Glutamatergic neuron (in vitro differentiated cells): ENCODE measurements around the gene FRMD1. TPM values are rescaled to one million over a fixed set of nuclear protein-coding genes. Genes with fewer than 3 reads are reported as not detected.

Source experiments
- DNase-seq: peaks from one replicate; pipeline ENCODE4 v3.0.0; 2022
- H3K27ac Mint-ChIP-seq: one replicate; pipeline ENCODE4 v1.8.0; 2020; ENCODE audit warnings: mild to moderate bottlenecking, mixed read lengths, inconsistent platforms; ENCODE audit not compliant: unreplicated experiment
- H3K27me3 Mint-ChIP-seq: one replicate; pipeline ENCODE4 v1.8.0; 2020; ENCODE audit warnings: mild to moderate bottlenecking, moderate library complexity, mixed read lengths, inconsistent platforms; ENCODE audit not compliant: unreplicated experiment
- H3K36me3 Mint-ChIP-seq: one replicate; pipeline ENCODE4 v1.8.0; 2020; ENCODE audit warnings: mild to moderate bottlenecking, mixed read lengths, inconsistent platforms; ENCODE audit not compliant: unreplicated experiment
- H3K4me1 Mint-ChIP-seq: one replicate; pipeline ENCODE4 v1.8.0; 2020; ENCODE audit warnings: mild to moderate bottlenecking, low read depth, mixed read lengths, inconsistent platforms; ENCODE audit not compliant: unreplicated experiment
- H3K4me3 Mint-ChIP-seq: one replicate; pipeline ENCODE4 v1.8.0; 2020; ENCODE audit warnings: mild to moderate bottlenecking, mixed read lengths, inconsistent platforms; ENCODE audit not compliant: unreplicated experiment
- H3K9me3 Mint-ChIP-seq: one replicate; pipeline ENCODE4 v1.8.0; 2020; ENCODE audit warnings: mild to moderate bottlenecking, moderate library complexity, mixed read lengths, inconsistent platforms; ENCODE audit not compliant: unreplicated experiment
- CTCF ChIP-seq: fragments of 200-600 bp; sonication (generic); IDR thresholded peaks from one replicate; pipeline ENCODE4 v1.5.0; 2021; ENCODE audit not compliant: partially characterized antibody, unreplicated experiment
- total RNA-seq: library from RNA; stranded (reverse); fragmentation: NEBNext Ultra II Directional; extraction: Animal tissue kit (Norgen Biotek cat#: 25700); gene quantifications from one replicate; pipeline ENCODE4 v1.2.1, GENCODE V29; 2021; ENCODE audit not compliant: unreplicated experiment

The FRMD1 gene
- total RNA-seq, 1 donor from 2014 or later, result not detected

GRCh38 chr6:168092541-168092940, 13.5 kb upstream of the FRMD1 start:
- Mint-ChIP-seq H3K36me3 (peaks cover 3% of the 10 kb centered on the region), H3K4me1 (peaks cover 9% of the 10 kb centered on the region), H3K4me3 (no peak overlapping the region), H3K27ac (no peak overlapping the region), H3K27me3 (peaks cover 13% of the 10 kb centered on the region), H3K9me3 (peaks cover 5% of the 10 kb centered on the region)
- DNase-seq, result no peak
- no peak for TF ChIP-seq CTCF

GRCh38 chr6:168091381-168092264, 12.6 kb upstream of the FRMD1 start:
- Mint-ChIP-seq H3K27ac (no peak overlapping the region), H3K9me3 (peaks cover 7% of the 10 kb centered on the region), H3K4me3 (no peak overlapping the region), H3K36me3 (peaks cover 3% of the 10 kb centered on the region), H3K4me1 (peaks cover 10% of the 10 kb centered on the region), H3K27me3 (peaks cover 13% of the 10 kb centered on the region)
- DNase-seq, result no peak
- TF ChIP-seq CTCF, result no peak

GRCh38 chr6:168090706-168091105, 11.7 kb upstream of the FRMD1 start:
- no peak for DNase-seq
- TF ChIP-seq CTCF, result no peak
- H3K36me3 Mint-ChIP-seq, result peaks cover 3% of the 10 kb centered on the region
- H3K27ac Mint-ChIP-seq, result no peak overlapping the region
- no peak overlapping the region for H3K4me3 Mint-ChIP-seq
- H3K4me1 Mint-ChIP-seq, result peaks cover 10% of the 10 kb centered on the region
- peaks cover 5% of the 10 kb centered on the region for H3K9me3 Mint-ChIP-seq
- peaks cover 12% of the 10 kb centered on the region for H3K27me3 Mint-ChIP-seq

- Mint-ChIP-seq H3K4me1 (peaks cover 10% of the 10 kb centered on the region), H3K9me3 (peaks cover 5% of the 10 kb centered on the region), H3K4me3 (no peak overlapping the region), H3K27ac (no peak overlapping the region), H3K36me3 (peaks cover 3% of the 10 kb centered on the region), H3K27me3 (peaks cover 12% of the 10 kb centered on the region)
- DNase-seq, result no peak
- no peak for TF ChIP-seq CTCF
Measured at GRCh38 chr6:168090064-168090690, 11.2 kb upstream of the FRMD1 start.
